GM19240 (cell line): ENCODE results near the gene GNAZ.

Experiments
- DNase-seq: peaks from one replicate; pipeline ENCODE4 v3.0.0; 2011; ENCODE audit warnings: low spot score; ENCODE audit not compliant: insufficient read length

Gene GNAZ

GRCh38 chr22:23152238-23153114 is 82.2 kb downstream of the GNAZ start:
- no peak for DNase-seq

GRCh38 chr22:23153994-23154393 is 83.7 kb downstream of the GNAZ start:
- no peak for DNase-seq

GRCh38 chr22:23154461-23154860 is 84.1 kb downstream of the GNAZ start:
- DNase-seq: no peak

- no peak for DNase-seq
Measured at GRCh38 chr22:23155143-23155542, 84.8 kb downstream of the GNAZ start.

GRCh38 chr22:23155831-23156230 is 85.5 kb downstream of the GNAZ start:
- DNase-seq: no peak

GRCh38 chr22:23156286-23156685 is 86.0 kb downstream of the GNAZ start:
- DNase-seq: no peak

GRCh38 chr22:23157560-23158515 is 87.5 kb downstream of the GNAZ start:
- DNase-seq: no peak

GRCh38 chr22:23158516-23159290 is 88.4 kb downstream of the GNAZ start:
- DNase-seq: no peak

GRCh38 chr22:23159291-23159630 is 88.9 kb downstream of the GNAZ start:
- no peak for DNase-seq

GRCh38 chr22:23161029-23161428 is 90.7 kb downstream of the GNAZ start:
- no peak for DNase-seq

- no peak for DNase-seq
Measured at GRCh38 chr22:23161574-23161973, 91.3 kb downstream of the GNAZ start.

- no peak for DNase-seq
Measured at GRCh38 chr22:23163665-23164064, 93.3 kb downstream of the GNAZ start.

- no peak for DNase-seq
Measured at GRCh38 chr22:23164091-23164490, 93.8 kb downstream of the GNAZ start.

- no peak for DNase-seq
Measured at GRCh38 chr22:23166042-23166831, 95.9 kb downstream of the GNAZ start.

- DNase-seq: no peak
Measured at GRCh38 chr22:23166841-23167616, 96.7 kb downstream of the GNAZ start.

GRCh38 chr22:23168391-23169042 is 98.2 kb downstream of the GNAZ start:
- DNase-seq: no peak

- no peak for DNase-seq
Measured at GRCh38 chr22:23169043-23169406, 98.7 kb downstream of the GNAZ start.
